K562 (cell line): ENCODE measurements around the gene HVCN1.

ENCODE experiments used
- CHD1 ChIP-seq: fragments of 200-600 bp; sonication (generic); IDR thresholded peaks from one replicate; pipeline ENCODE4 v1.6.1; 2012; ENCODE audit warnings: mild to moderate bottlenecking, moderate library complexity, low read length, inconsistent platforms
- CTCF ChIP-seq, 3 experiments: IDR thresholded peaks in 2 of 3; conservative IDR thresholded peaks in 1 of 3; 2 replicates each; pipeline ENCODE4 v1.5.1; 2011 to 2012; ENCODE audit warnings: low read length in 3 of 3, mild to moderate bottlenecking in 3 of 3, control low read depth in 2 of 3, improper control_type of control experiment in 1 of 3, inconsistent platforms in 1 of 3, low read depth in 1 of 3, mixed read lengths in 1 of 3, moderate library complexity in 1 of 3; ENCODE audit not compliant: insufficient read depth in 2 of 3
- NCOA1 ChIP-seq: fragments of 450-650 bp; IDR thresholded peaks from 2 replicates; pipeline ENCODE4 v1.6.1; 2016; ENCODE audit warnings: low read depth
- RERE ChIP-seq: sonication (generic); formaldehyde crosslinking; IDR thresholded peaks from 2 replicates; pipeline ENCODE4 v1.8.0; 2023; ENCODE audit warnings: missing genetic modification reagents, mild to moderate bottlenecking, borderline replicate concordance
- SETDB1 ChIP-seq: IDR thresholded peaks from one replicate; pipeline ENCODE4 v1.6.1; 2012; ENCODE audit warnings: low read length, control low read depth, inconsistent platforms
- TAF1 ChIP-seq: IDR thresholded peaks from 2 replicates; pipeline ENCODE4 v1.6.1; 2011; ENCODE audit warnings: mild to moderate bottlenecking, low read length, moderate library complexity; ENCODE audit not compliant: insufficient read depth, control insufficient read depth, severe bottlenecking; ENCODE audit errors: extremely low read depth
- ZNF740 ChIP-seq, 3 experiments: fragments of 200-800 bp in 1 of 3; sonication (Bioruptor generic) in 1 of 3; sonication (generic) in 1 of 3; formaldehyde crosslinking in 1 of 3; IDR thresholded peaks; 2 replicates each; pipeline versions ENCODE4 v1.6.1 to v1.8.0; 2016 to 2022; ENCODE audit warnings: mild to moderate bottlenecking in 2 of 3, missing compliant biosample characterization in 2 of 3, missing genetic modification characterization in 2 of 3, missing genetic modification reagents in 1 of 3

GRCh38 chr12:110708917-110709316, 20.0 kb upstream of the HVCN1 start:
- TF ChIP-seq RERE (CRISPR knock-in tag) (no peak), NCOA1 (no peak), SETDB1 (no peak), TAF1 (no peak), CTCF (IDR thresholded peaks at IDR 0.05 in 2 of 3, conservative IDR thresholded peaks at IDR 0.05 in 1 of 3; ENCODE audit: insufficient read depth in 2 of 3, low read depth in 1 of 3, low read length in 3 of 3) (no peak), ZNF740 (CRISPR knock-in tag; IDR thresholded peaks at IDR 0.05) (no peak), ZNF740 (tag; IDR thresholded peaks at IDR 0.05) (no peak), CHD1 (no peak)
